CD4-positive, CD25-positive, alpha-beta regulatory T cell (primary cell): ENCODE results near the gene ACVR2B. TPM values are rescaled to one million over a fixed set of nuclear protein-coding genes. Genes with fewer than 3 reads are reported as not detected.

Experiments
- ATAC-seq, 2 donors: fragments of 150-1000 bp; cut with Tn5 transposase; one replicate each; pipeline ENCODE4 v1.10.0; 2021; ENCODE audit warnings: low read depth in 2 of 2, moderate number of reproducible peaks in 2 of 2, moderate library complexity in 1 of 2
- DNase-seq, 3 donors: peaks; one replicate each; pipeline versions ENCODE4 v3.0.0 to v3.0.0-alpha.2; 2012 to 2022; ENCODE audit warnings: mixed read lengths in 1 of 3
- H3K27ac ChIP-seq: one replicate; pipeline ENCODE4 v1.7.0; 2013; ENCODE audit warnings: mild to moderate bottlenecking, low read length; ENCODE audit not compliant: insufficient read depth, poor library complexity, severe bottlenecking
- H3K27me3 ChIP-seq: one replicate; pipeline ENCODE4 v1.7.0; 2013; ENCODE audit warnings: low read length; ENCODE audit not compliant: control insufficient read depth, insufficient read depth
- H3K36me3 ChIP-seq: one replicate; pipeline ENCODE4 v1.7.0; 2013; ENCODE audit warnings: mild to moderate bottlenecking, low read length, moderate library complexity; ENCODE audit not compliant: control insufficient read depth, insufficient read depth
- H3K4me1 ChIP-seq: 2 replicates; pipeline ENCODE4 v1.7.0; 2013; ENCODE audit warnings: mild to moderate bottlenecking, low read length; ENCODE audit not compliant: insufficient read depth, control insufficient read depth, poor library complexity, severe bottlenecking
- H3K4me3 ChIP-seq: one replicate; pipeline ENCODE4 v1.7.0; 2013; ENCODE audit warnings: low read depth, mild to moderate bottlenecking, low read length, moderate library complexity
- H3K9me3 ChIP-seq, 2 experiments: 1 replicate in 1 of 2; 2 replicates in 1 of 2; pipeline ENCODE4 v1.7.0; 2013; ENCODE audit warnings: low read length in 2 of 2, mild to moderate bottlenecking in 1 of 2, moderate library complexity in 1 of 2; ENCODE audit not compliant: control insufficient read depth in 2 of 2
- H3K27ac Mint-ChIP-seq, 3 donors: one replicate each; pipeline ENCODE4 v1.8.0; 2020 to 2022; ENCODE audit warnings: mild to moderate bottlenecking in 3 of 3, mixed read lengths in 3 of 3, moderate library complexity in 2 of 3
- H3K27me3 Mint-ChIP-seq: one replicate; pipeline ENCODE4 v1.8.0; 2022; ENCODE audit warnings: mild to moderate bottlenecking, mixed read lengths
- H3K36me3 Mint-ChIP-seq: one replicate; pipeline ENCODE4 v1.8.0; 2020; ENCODE audit warnings: mixed read lengths
- H3K4me1 Mint-ChIP-seq, 4 donors: one replicate each; pipeline ENCODE4 v1.8.0; 2020 to 2022; ENCODE audit warnings: mixed read lengths in 4 of 4, mild to moderate bottlenecking in 1 of 4
- H3K4me3 Mint-ChIP-seq, 4 donors: one replicate each; pipeline ENCODE4 v1.8.0; 2020 to 2022; ENCODE audit warnings: mild to moderate bottlenecking in 4 of 4, mixed read lengths in 4 of 4, moderate library complexity in 3 of 4
- H3K9me3 Mint-ChIP-seq, 7 donors: one replicate each; pipeline ENCODE4 v1.8.0; 2020 to 2022; ENCODE audit warnings: mixed read lengths in 7 of 7, mild to moderate bottlenecking in 3 of 7, moderate library complexity in 2 of 7
- polyA plus RNA-seq, 4 donors: library from polyadenylated mRNA; unstranded; fragments of 300-500 nt; fragmentation: Illumina TruSeq; gene quantifications; one replicate each; pipeline ENCODE4 v1.2.3, GENCODE V29; 2021
- total RNA-seq: library from RNA; stranded (reverse); gene quantifications from one replicate; pipeline ENCODE4 v1.2.3, GENCODE V29; 2022

Gene ACVR2B
- total and polyA plus RNA-seq, 5 donors from 2014 or later, result 0.14 to 12.7 (median 1.4) TPM

DNA sequence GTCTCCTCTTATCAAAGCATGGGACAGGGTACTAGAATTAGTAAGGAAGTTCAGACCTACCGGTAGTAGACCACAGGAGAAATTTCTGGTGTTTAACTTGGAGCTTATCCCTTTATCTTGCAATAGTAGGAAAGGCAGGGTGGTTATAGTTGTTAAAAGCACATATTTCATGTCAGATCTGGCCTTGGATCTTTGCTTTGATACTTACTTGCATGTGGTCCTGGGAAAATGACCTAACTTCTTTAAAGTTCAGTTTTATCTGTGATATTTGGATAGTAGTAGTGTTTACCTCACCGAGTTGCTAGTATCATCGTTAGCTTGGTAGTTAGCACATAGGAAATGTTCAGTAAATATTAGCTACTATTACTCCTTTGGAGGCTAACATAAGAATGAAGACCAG lies 57.9 kb downstream of the ACVR2B start:
- Histone ChIP-seq H3K9me3 (no peaks in the 10 kb centered on the region), H3K4me1 (no peaks in the 10 kb centered on the region), H3K36me3 (peaks cover 69% of the 10 kb centered on the region), H3K27ac (no peak overlapping the region), H3K4me3 (no peak overlapping the region), H3K27me3 (no peaks in the 10 kb centered on the region)
- Mint-ChIP-seq H3K36me3 (peaks cover 26% of the 10 kb centered on the region), H3K4me3 (no peak overlapping the region), H3K4me1 (no peaks in the 10 kb centered on the region), H3K27ac (no peak overlapping the region), H3K9me3 (no peaks in the 10 kb centered on the region), H3K27me3 (no peaks in the 10 kb centered on the region)
- DNase-seq (no peak), ATAC-seq (no peak)

DNA sequence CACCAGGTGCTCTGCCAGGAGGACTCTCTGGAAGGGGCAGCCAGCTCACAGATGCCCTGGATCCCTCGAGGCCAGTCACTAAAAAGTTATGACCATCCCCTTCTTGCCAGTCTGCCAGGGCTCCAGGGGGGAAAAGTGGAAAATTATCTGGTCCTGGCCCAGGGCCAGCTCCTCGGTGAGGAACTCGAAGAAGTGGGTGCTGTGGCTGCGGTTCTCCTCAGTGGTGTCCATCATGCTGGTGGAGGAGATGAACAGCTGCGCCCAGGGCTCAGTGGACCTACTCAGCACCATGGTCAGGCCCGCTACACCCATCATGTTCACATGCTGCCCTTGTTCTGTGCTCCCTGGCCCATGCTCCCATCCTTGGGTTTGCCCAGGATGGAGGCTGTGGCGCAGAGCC lies 61.7 kb downstream of the ACVR2B start:
- Mint-ChIP-seq H3K4me1 (peaks cover 13 to 26% (median 17%) of the 10 kb centered on the region in 4 donors), H3K4me3 (no peak overlapping the region), H3K9me3 (no peaks in the 10 kb centered on the region), H3K27me3 (no peaks in the 10 kb centered on the region), H3K36me3 (peaks cover 25% of the 10 kb centered on the region), H3K27ac (no peak overlapping the region)
- H3K4me3 ChIP-seq, result no peak overlapping the region
- peaks cover 46% of the 10 kb centered on the region for H3K36me3 ChIP-seq
- H3K9me3 ChIP-seq, result no peaks in the 10 kb centered on the region
- no peaks in the 10 kb centered on the region for H3K27me3 ChIP-seq
- no peak for DNase-seq
- H3K4me1 ChIP-seq, result peaks cover 18% of the 10 kb centered on the region
- ATAC-seq, result no peak
- H3K27ac ChIP-seq, result no peak overlapping the region

- no peak overlapping the region for H3K27ac Mint-ChIP-seq
- ATAC-seq (no peak), DNase-seq (no peak)
- Histone ChIP-seq H3K4me3 (no peak overlapping the region), H3K36me3 (peaks cover 37% of the 10 kb centered on the region), H3K27me3 (no peaks in the 10 kb centered on the region), H3K4me1 (peaks cover 19% of the 10 kb centered on the region), H3K27ac (no peak overlapping the region), H3K9me3 (no peaks in the 10 kb centered on the region)
- no peaks in the 10 kb centered on the region for H3K27me3 Mint-ChIP-seq
- no peaks in the 10 kb centered on the region for H3K9me3 Mint-ChIP-seq
- peaks cover 22% of the 10 kb centered on the region for H3K36me3 Mint-ChIP-seq
- H3K4me3 Mint-ChIP-seq, result no peak overlapping the region
- H3K4me1 Mint-ChIP-seq, result peaks cover 17 to 34% (median 28%) of the 10 kb centered on the region in 4 donors
Observed at GRCh38 chr3:38516669-38517068, 63.0 kb downstream of the ACVR2B start.

DNA sequence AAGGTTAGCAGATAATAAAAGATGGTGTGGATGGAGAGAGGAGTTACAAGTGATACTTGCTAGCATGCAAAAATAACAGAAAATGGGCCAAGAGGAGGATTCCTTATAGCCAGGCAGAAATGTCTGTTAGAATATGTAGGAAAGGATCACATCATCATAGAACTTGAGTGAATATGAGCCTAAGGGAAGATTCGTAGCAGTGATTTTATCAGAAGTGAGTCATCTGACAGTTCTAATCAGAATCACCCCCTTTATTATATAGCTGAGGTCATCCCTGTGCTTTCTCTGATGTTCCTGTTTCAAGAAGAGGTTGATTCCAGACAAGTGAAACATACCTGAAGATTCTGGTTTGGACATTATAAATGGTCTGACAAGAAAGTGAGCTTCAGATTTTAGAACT lies 65.3 kb downstream of the ACVR2B start:
- H3K27me3 Mint-ChIP-seq, result no peaks in the 10 kb centered on the region
- Histone ChIP-seq H3K9me3 (no peaks in the 10 kb centered on the region), H3K4me3 (peak overlapping the region; percentile 53), H3K27me3 (no peaks in the 10 kb centered on the region), H3K27ac (peak overlapping the region; percentile 16), H3K4me1 (peaks cover 19% of the 10 kb centered on the region), H3K36me3 (peaks cover 22% of the 10 kb centered on the region)
- no peak for ATAC-seq
- no peak overlapping the region for H3K4me3 Mint-ChIP-seq
- peaks cover 21% of the 10 kb centered on the region for H3K36me3 Mint-ChIP-seq
- H3K9me3 Mint-ChIP-seq, result no peaks in the 10 kb centered on the region
- H3K4me1 Mint-ChIP-seq, result peaks cover 17 to 34% (median 28%) of the 10 kb centered on the region in 4 donors
- DNase-seq, result no peak
- H3K27ac Mint-ChIP-seq, result peak overlapping the region; percentile 52 to 95 (median 89)

DNA sequence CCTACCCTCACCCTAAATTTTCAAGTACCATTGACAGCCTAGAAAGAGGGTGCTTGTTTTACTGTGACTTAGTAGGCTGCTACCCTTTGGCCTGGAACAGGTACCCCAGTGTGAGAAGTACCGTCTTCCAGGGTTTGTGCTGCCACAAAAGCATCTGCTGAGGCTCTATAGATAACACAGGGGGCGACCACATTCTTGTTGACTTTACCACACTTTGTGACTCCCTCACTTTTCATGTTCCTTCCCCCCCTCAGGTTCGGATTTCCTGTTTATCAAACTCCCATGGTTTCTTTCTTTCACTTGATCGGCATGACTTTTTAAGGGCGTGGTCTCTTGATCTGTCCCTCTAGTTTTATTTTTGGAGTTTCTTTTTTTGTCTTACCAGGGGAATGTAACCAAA lies 66.0 kb downstream of the ACVR2B start:
- Mint-ChIP-seq H3K9me3 (no peaks in the 10 kb centered on the region), H3K4me1 (peaks cover 17 to 34% (median 28%) of the 10 kb centered on the region in 4 donors), H3K27ac (peak overlapping the region; percentile 52 to 95 (median 89)), H3K27me3 (no peaks in the 10 kb centered on the region), H3K4me3 (peak overlapping the region; percentile 37 to 81 (median 50)), H3K36me3 (peaks cover 23% of the 10 kb centered on the region)
- DNase-seq, result peak in 2 of 3 donors; percentile 39 to 67
- Histone ChIP-seq H3K27ac (peak overlapping the region; percentile 53), H3K4me1 (peaks cover 19% of the 10 kb centered on the region), H3K36me3 (peaks cover 21% of the 10 kb centered on the region), H3K4me3 (peak overlapping the region; percentile 53), H3K27me3 (no peaks in the 10 kb centered on the region), H3K9me3 (no peaks in the 10 kb centered on the region)
- ATAC-seq, result peak in 1 of 2 donors; percentile 63

- no peak overlapping the region for H3K4me3 Mint-ChIP-seq
- peak overlapping the region in 2 of 3 donors; percentile 28 to 61 for H3K27ac Mint-ChIP-seq
- peaks cover 39% of the 10 kb centered on the region for H3K36me3 Mint-ChIP-seq
Observed at GRCh38 chr3:38521391-38521987, 67.8 kb downstream of the ACVR2B start.

DNA sequence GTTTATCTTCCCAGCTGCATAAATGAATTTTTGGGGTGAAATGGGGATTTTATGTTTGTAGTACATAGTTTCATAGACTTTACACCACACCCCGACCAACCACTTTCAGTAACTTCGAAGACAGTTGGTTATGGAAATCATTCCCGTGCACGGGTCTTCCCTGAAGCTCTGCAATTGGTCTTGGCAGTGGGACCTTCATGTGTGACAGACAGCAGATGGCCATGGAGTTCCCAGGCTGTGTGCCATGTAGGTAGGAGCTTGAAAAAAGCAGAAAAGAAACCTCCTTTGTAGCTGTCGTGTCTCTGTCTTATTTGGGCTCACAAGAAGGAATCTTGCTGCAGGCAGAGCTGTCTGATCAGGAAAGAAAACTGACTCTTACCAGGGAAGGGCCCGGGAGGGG lies 68.3 kb downstream of the ACVR2B start:
- Mint-ChIP-seq H3K27ac (no peak overlapping the region), H3K9me3 (no peaks in the 10 kb centered on the region)

More at GRCh38 chr3:38521391-38521987, 67.8 kb downstream of the ACVR2B start:
- H3K27me3 ChIP-seq, result no peaks in the 10 kb centered on the region
- peaks cover 19% of the 10 kb centered on the region for H3K4me1 ChIP-seq
- peak; percentile 40 to 78 (median 62) for DNase-seq
- peak; percentile 57 to 69 for ATAC-seq
- H3K27me3 Mint-ChIP-seq, result no peaks in the 10 kb centered on the region
- H3K4me1 Mint-ChIP-seq, result peaks cover 17 to 34% (median 32%) of the 10 kb centered on the region in 4 donors
- H3K9me3 Mint-ChIP-seq, result no peaks in the 10 kb centered on the region
- H3K27ac ChIP-seq, result no peak overlapping the region
- peaks cover 26% of the 10 kb centered on the region for H3K36me3 ChIP-seq
- no peaks in the 10 kb centered on the region for H3K9me3 ChIP-seq
- H3K4me3 ChIP-seq, result no peak overlapping the region

More for the DNA sequence above, 68.3 kb downstream of the ACVR2B start:
- Histone ChIP-seq H3K9me3 (no peaks in the 10 kb centered on the region), H3K36me3 (peaks cover 23% of the 10 kb centered on the region), H3K27me3 (no peaks in the 10 kb centered on the region), H3K4me3 (no peak overlapping the region), H3K4me1 (peaks cover 19% of the 10 kb centered on the region), H3K27ac (no peak overlapping the region)
- no peak overlapping the region for H3K4me3 Mint-ChIP-seq
- H3K36me3 Mint-ChIP-seq, result peaks cover 39% of the 10 kb centered on the region
- DNase-seq (no peak), ATAC-seq (no peak)
- H3K4me1 Mint-ChIP-seq, result peaks cover 18 to 33% (median 31%) of the 10 kb centered on the region in 4 donors
- no peaks in the 10 kb centered on the region for H3K27me3 Mint-ChIP-seq
